Body of pancreas (tissue), 4 donors: ENCODE measurements around the gene SP1.

Source experiments
- POLR2A ChIP-seq, 3 donors: fragments of 450-650 bp; IDR thresholded peaks; one replicate each; pipeline ENCODE4 v1.6.1; 2016; ENCODE audit warnings: antibody characterized with exemption in 3 of 3, mild to moderate bottlenecking in 2 of 3
- TF ChIP-seq, protein P1 (sequence below), 7 experiments: fragments of 450-650 bp in 4 of 7; fragments of 200-600 bp in 3 of 7; sonication (generic) in 3 of 7; IDR thresholded peaks; one replicate each; pipeline ENCODE4 v1.5.1; 2016 to 2019; ENCODE audit warnings: antibody characterized with exemption in 7 of 7

DNA sequence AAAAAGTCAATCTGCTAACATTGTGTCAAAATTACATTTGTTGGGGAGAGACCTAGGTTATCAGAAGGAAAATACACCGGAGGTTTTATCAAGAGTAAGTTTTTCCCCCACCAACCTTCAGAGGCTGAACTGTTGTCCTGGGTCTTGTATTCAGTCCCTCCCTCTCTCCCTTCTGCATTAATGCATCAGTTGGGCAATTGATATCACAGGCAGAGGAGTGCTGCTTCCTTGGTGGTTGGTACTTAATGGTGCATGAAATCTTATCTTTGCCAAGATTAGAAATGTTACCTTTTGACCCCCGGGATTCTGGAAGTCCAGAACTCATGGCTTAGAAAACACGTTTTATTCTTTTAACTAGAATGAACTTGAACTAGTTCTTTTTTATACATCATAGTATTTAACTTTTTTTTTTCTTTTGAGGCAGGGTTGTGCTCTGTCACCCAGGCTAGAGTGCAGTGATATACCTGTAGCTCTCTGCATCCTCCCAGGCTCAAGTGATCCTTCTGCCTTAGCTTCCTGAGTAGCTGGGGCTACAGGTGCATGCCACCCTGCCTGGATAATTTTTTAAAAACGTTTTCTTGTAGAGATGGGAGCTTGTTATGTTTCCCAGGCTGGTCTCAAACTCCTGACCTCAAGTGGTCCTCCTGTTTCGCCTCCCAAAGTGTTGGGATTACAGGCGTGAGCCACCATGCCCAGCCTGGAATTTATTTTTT is 76.8 kb downstream of the SP1 start:
- TF ChIP-seq POLR2A (IDR thresholded peaks at IDR 0.05), result no peak
- TF ChIP-seq, protein P1, sequence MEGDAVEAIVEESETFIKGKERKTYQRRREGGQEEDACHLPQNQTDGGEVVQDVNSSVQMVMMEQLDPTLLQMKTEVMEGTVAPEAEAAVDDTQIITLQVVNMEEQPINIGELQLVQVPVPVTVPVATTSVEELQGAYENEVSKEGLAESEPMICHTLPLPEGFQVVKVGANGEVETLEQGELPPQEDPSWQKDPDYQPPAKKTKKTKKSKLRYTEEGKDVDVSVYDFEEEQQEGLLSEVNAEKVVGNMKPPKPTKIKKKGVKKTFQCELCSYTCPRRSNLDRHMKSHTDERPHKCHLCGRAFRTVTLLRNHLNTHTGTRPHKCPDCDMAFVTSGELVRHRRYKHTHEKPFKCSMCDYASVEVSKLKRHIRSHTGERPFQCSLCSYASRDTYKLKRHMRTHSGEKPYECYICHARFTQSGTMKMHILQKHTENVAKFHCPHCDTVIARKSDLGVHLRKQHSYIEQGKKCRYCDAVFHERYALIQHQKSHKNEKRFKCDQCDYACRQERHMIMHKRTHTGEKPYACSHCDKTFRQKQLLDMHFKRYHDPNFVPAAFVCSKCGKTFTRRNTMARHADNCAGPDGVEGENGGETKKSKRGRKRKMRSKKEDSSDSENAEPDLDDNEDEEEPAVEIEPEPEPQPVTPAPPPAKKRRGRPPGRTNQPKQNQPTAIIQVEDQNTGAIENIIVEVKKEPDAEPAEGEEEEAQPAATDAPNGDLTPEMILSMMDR (IDR thresholded peaks at IDR 0.05), result no peak
